HG03432 (cell line): ENCODE data around the gene GPT2.
A peak's percentile ranks its signal among the peaks of the same experiment; 100 is the strongest.

Experiments used
- ATAC-seq: cut with Tn5 transposase; IDR thresholded peaks from one replicate; pipeline ENCODE4 v1.9.1; 2021; ENCODE audit warnings: mild to moderate bottlenecking, moderate library complexity; ENCODE audit not compliant: unreplicated experiment

GPT2 gene

GRCh38 chr16:46883690-46884512 is at the start of gene GPT2:
Gene GPT2, plus strand, starts transcription at chr16:46884362. Its CDS starts 354 bp downstream, at chr16:46884716.
- ATAC-seq: peak; percentile 99

GRCh38 chr16:46836534-46837530 is 47.3 kb upstream of the GPT2 start:
- no peak for ATAC-seq

- ATAC-seq: no peak
Measured at GRCh38 chr16:46839986-46840443, 44.1 kb upstream of the GPT2 start.

- no peak for ATAC-seq
Measured at GRCh38 chr16:46842192-46842895, 41.8 kb upstream of the GPT2 start.

- ATAC-seq: no peak
Measured at GRCh38 chr16:46843898-46844642, 40.1 kb upstream of the GPT2 start.

- ATAC-seq: no peak
Measured at GRCh38 chr16:46844771-46845170, 39.4 kb upstream of the GPT2 start.

- ATAC-seq: no peak
Measured at GRCh38 chr16:46845952-46846351, 38.2 kb upstream of the GPT2 start.

- ATAC-seq: no peak
Measured at GRCh38 chr16:46848768-46849764, 35.1 kb upstream of the GPT2 start.

- ATAC-seq: no peak
Measured at GRCh38 chr16:46850619-46851555, 33.3 kb upstream of the GPT2 start.

- no peak for ATAC-seq
Measured at GRCh38 chr16:46852130-46852529, 32.0 kb upstream of the GPT2 start.

GRCh38 chr16:46853713-46854443 is 30.3 kb upstream of the GPT2 start:
- peak; percentile 61 for ATAC-seq

GRCh38 chr16:46854846-46855245 is 29.3 kb upstream of the GPT2 start:
- no peak for ATAC-seq

- ATAC-seq: no peak
Measured at GRCh38 chr16:46855389-46855788, 28.8 kb upstream of the GPT2 start.

GRCh38 chr16:46857368-46857945 is 26.7 kb upstream of the GPT2 start:
- ATAC-seq: no peak

GRCh38 chr16:46858151-46858550 is 26.0 kb upstream of the GPT2 start:
- no peak for ATAC-seq

- ATAC-seq: no peak
Measured at GRCh38 chr16:46859719-46860152, 24.4 kb upstream of the GPT2 start.
